ENCODE measurements around the gene TEX11. TPM values are rescaled to one million over a fixed set of nuclear protein-coding genes. Genes with fewer than 3 reads are reported as not detected.
A peak's percentile ranks its signal among the peaks of the same experiment; 100 is the strongest.

The TEX11 gene
- total and polyA plus RNA-seq, 2 experiments from 2014 or later, result not detected

GRCh38 chrX:70508296-70508911, 400.1 kb downstream of the TEX11 start:
- no peak overlapping the region for H3K4me3 ChIP-seq
- no peaks in the 10 kb centered on the region for H3K9me3 ChIP-seq (ENCODE audit: low read depth)
- TF ChIP-seq CTCF (IDR thresholded peaks at IDR 0.05; ENCODE audit: low read depth, low read length), result no peak
- H3K27me3 ChIP-seq, result no peaks in the 10 kb centered on the region
- H3K36me3 ChIP-seq, result no peaks in the 10 kb centered on the region
- no peak overlapping the region for H3K27ac ChIP-seq
- no peaks in the 10 kb centered on the region for H3K4me1 ChIP-seq (ENCODE audit: low read depth)
- peak in 1 of 2 donors; percentile 23 for DNase-seq (ENCODE audit: low read depth in 1 of 2, low spot score in 1 of 2)

- Histone ChIP-seq H3K27me3 (no peaks in the 10 kb centered on the region), H3K36me3 (peaks cover 3% of the 10 kb centered on the region), H3K9me3 (ENCODE audit: low read depth) (no peaks in the 10 kb centered on the region), H3K4me3 (no peak overlapping the region), H3K4me1 (ENCODE audit: low read depth) (no peaks in the 10 kb centered on the region), H3K27ac (peak overlapping the region; percentile 9)
- DNase-seq (ENCODE audit: low read depth in 1 of 2, low spot score in 1 of 2), result no peak
- TF ChIP-seq CTCF (IDR thresholded peaks at IDR 0.05; ENCODE audit: low read depth, low read length), result no peak
These were observed 403.1 kb downstream of the TEX11 start for GRCh38 chrX:70505451-70505841.

GRCh38 chrX:70504772-70505450, 403.6 kb downstream of the TEX11 start:
- Histone ChIP-seq H3K27ac (no peak overlapping the region), H3K4me1 (ENCODE audit: low read depth) (no peaks in the 10 kb centered on the region), H3K9me3 (ENCODE audit: low read depth) (no peaks in the 10 kb centered on the region), H3K27me3 (no peaks in the 10 kb centered on the region), H3K4me3 (no peak overlapping the region), H3K36me3 (peaks cover 3% of the 10 kb centered on the region)
- no peak for TF ChIP-seq CTCF (IDR thresholded peaks at IDR 0.05; ENCODE audit: low read depth, low read length)
- no peak for DNase-seq (ENCODE audit: low read depth in 1 of 2, low spot score in 1 of 2)

GRCh38 chrX:70500826-70501225, 407.7 kb downstream of the TEX11 start:
- DNase-seq (ENCODE audit: low read depth in 1 of 2, low spot score in 1 of 2), result no peak
- H3K4me1 ChIP-seq (ENCODE audit: low read depth), result no peaks in the 10 kb centered on the region
- TF ChIP-seq CTCF (IDR thresholded peaks at IDR 0.05; ENCODE audit: low read depth, low read length), result no peak
- H3K27me3 ChIP-seq, result no peaks in the 10 kb centered on the region
- H3K27ac ChIP-seq, result no peak overlapping the region
- H3K36me3 ChIP-seq, result peaks cover 6% of the 10 kb centered on the region
- no peaks in the 10 kb centered on the region for H3K9me3 ChIP-seq (ENCODE audit: low read depth)
- no peak overlapping the region for H3K4me3 ChIP-seq

- Histone ChIP-seq H3K36me3 (peaks cover 12% of the 10 kb centered on the region), H3K27ac (no peak overlapping the region)
These were observed 410.4 kb downstream of the TEX11 start for GRCh38 chrX:70498129-70498528.

More at GRCh38 chrX:70498129-70498528, 410.4 kb downstream of the TEX11 start:
- DNase-seq (ENCODE audit: low read depth in 1 of 2, low spot score in 1 of 2), result no peak
- Histone ChIP-seq H3K9me3 (ENCODE audit: low read depth) (no peaks in the 10 kb centered on the region), H3K4me3 (no peak overlapping the region), H3K27me3 (no peaks in the 10 kb centered on the region), H3K4me1 (ENCODE audit: low read depth) (no peaks in the 10 kb centered on the region)
- no peak for TF ChIP-seq CTCF (IDR thresholded peaks at IDR 0.05; ENCODE audit: low read depth, low read length)
